H9 (cell line): Measurements from ENCODE around the gene KIF4A. TPM values are rescaled to one million over a fixed set of nuclear protein-coding genes. Genes with fewer than 3 reads are reported as not detected.

Experiments used
- DNase-seq: peaks from one replicate; pipeline ENCODE4 v3.0.0-alpha.2; 2017
- H2AFZ ChIP-seq: one replicate; pipeline ENCODE4 v1.6.1; 2013; ENCODE audit warnings: mild to moderate bottlenecking, low read length, control low read depth, moderate library complexity
- H2AK5ac ChIP-seq: 2 replicates; pipeline ENCODE4 v1.6.1; 2013; ENCODE audit warnings: low read length, control low read depth, mixed read lengths; ENCODE audit not compliant: insufficient read length
- H2BK120ac ChIP-seq: one replicate; pipeline ENCODE4 v1.6.1; 2013; ENCODE audit warnings: low read depth, mild to moderate bottlenecking, low read length, control low read depth, inconsistent platforms; ENCODE audit not compliant: poor library complexity, severe bottlenecking
- H2BK12ac ChIP-seq: 2 replicates; pipeline ENCODE4 v1.6.1; 2013; ENCODE audit warnings: low read length, control low read depth, mixed read lengths, low read depth; ENCODE audit not compliant: insufficient read length
- H2BK15ac ChIP-seq: 2 replicates; pipeline ENCODE4 v1.6.1; 2013; ENCODE audit warnings: low read depth, low read length, control low read depth
- H2BK20ac ChIP-seq: one replicate; pipeline ENCODE4 v1.6.1; 2013; ENCODE audit warnings: low read depth, mild to moderate bottlenecking, low read length, control low read depth, inconsistent platforms; ENCODE audit not compliant: poor library complexity, severe bottlenecking
- H2BK5ac ChIP-seq: 2 replicates; pipeline ENCODE4 v1.6.1; 2013; ENCODE audit warnings: low read length, control low read depth, mixed read lengths; ENCODE audit not compliant: insufficient read length
- H3K14ac ChIP-seq: 2 replicates; pipeline ENCODE4 v1.6.1; 2013; ENCODE audit warnings: low read length, control low read depth; ENCODE audit not compliant: insufficient read depth
- H3K18ac ChIP-seq: 2 replicates; pipeline ENCODE4 v1.6.1; 2013; ENCODE audit warnings: low read depth, mild to moderate bottlenecking, mixed read lengths, low read length, control low read depth; ENCODE audit not compliant: insufficient read length
- H3K23ac ChIP-seq: 2 replicates; pipeline ENCODE4 v1.6.1; 2013; ENCODE audit warnings: low read length, control low read depth, mixed read lengths, low read depth; ENCODE audit not compliant: insufficient read length
- H3K23me2 ChIP-seq: 2 replicates; pipeline ENCODE4 v1.6.1; 2013; ENCODE audit warnings: low read depth, mild to moderate bottlenecking, mixed read lengths, low read length, control low read depth; ENCODE audit not compliant: insufficient read length, poor library complexity, severe bottlenecking
- H3K27ac ChIP-seq: 2 replicates; pipeline ENCODE4 v1.5.1; 2013; ENCODE audit warnings: low read length, control low read depth, mixed read lengths, low read depth; ENCODE audit not compliant: insufficient read length
- H3K27me3 ChIP-seq: 2 replicates; pipeline ENCODE4 v1.6.1; 2013; ENCODE audit warnings: low read length, control low read depth, inconsistent platforms; ENCODE audit not compliant: insufficient read depth
- H3K4ac ChIP-seq: 2 replicates; pipeline ENCODE4 v1.6.1; 2013; ENCODE audit warnings: low read depth, mild to moderate bottlenecking, control low read depth, inconsistent platforms, low read length, moderate library complexity
- H3K4me1 ChIP-seq: 2 replicates; pipeline ENCODE4 v1.6.1; 2013; ENCODE audit warnings: low read length, control low read depth, inconsistent platforms; ENCODE audit not compliant: insufficient read depth
- H3K4me2 ChIP-seq: 2 replicates; pipeline ENCODE4 v1.6.1; 2013; ENCODE audit warnings: low read length, control low read depth, mixed read lengths; ENCODE audit not compliant: insufficient read length, insufficient read depth
- H3K56ac ChIP-seq: 2 replicates; pipeline ENCODE4 v1.6.1; 2013; ENCODE audit warnings: low read depth, mild to moderate bottlenecking, mixed read lengths, low read length, control low read depth; ENCODE audit not compliant: insufficient read length
- H3K79me1 ChIP-seq: 2 replicates; pipeline ENCODE4 v1.6.1; 2013; ENCODE audit warnings: low read depth, mild to moderate bottlenecking, moderate library complexity, low read length, control low read depth, inconsistent platforms; ENCODE audit not compliant: insufficient read depth, poor library complexity, severe bottlenecking
- H3K79me2 ChIP-seq: 2 replicates; pipeline ENCODE4 v1.6.1; 2013; ENCODE audit warnings: low read length, control low read depth, inconsistent platforms; ENCODE audit not compliant: insufficient read depth
- H3K9ac ChIP-seq: 2 replicates; pipeline ENCODE4 v1.6.1; 2013; ENCODE audit warnings: low read length, control low read depth, mixed read lengths; ENCODE audit not compliant: insufficient read length; ENCODE audit errors: extremely low read depth
- H3K9me3 ChIP-seq: one replicate; pipeline ENCODE4 v1.6.1; 2013; ENCODE audit warnings: low read depth, low read length, inconsistent platforms; ENCODE audit not compliant: control insufficient read depth
- H3T11ph ChIP-seq: one replicate; pipeline ENCODE4 v1.6.1; 2013; ENCODE audit warnings: mild to moderate bottlenecking, low read length, control low read depth, inconsistent platforms
- H4K20me1 ChIP-seq: one replicate; pipeline ENCODE4 v1.6.1; 2013; ENCODE audit not compliant: control insufficient read depth, insufficient read length, insufficient read depth
- H4K5ac ChIP-seq: 2 replicates; pipeline ENCODE4 v1.6.1; 2013; ENCODE audit warnings: low read depth, mild to moderate bottlenecking, mixed read lengths, low read length, control low read depth; ENCODE audit not compliant: insufficient read length
- H4K8ac ChIP-seq: replicated peaks from 2 replicates; pipeline ENCODE4 v1.6.1; 2013; ENCODE audit warnings: low read length, control low read depth, mixed read lengths, low read depth; ENCODE audit not compliant: insufficient read length
- H4K91ac ChIP-seq: 2 replicates; pipeline ENCODE4 v1.6.1; 2013; ENCODE audit warnings: low read depth, mild to moderate bottlenecking, moderate library complexity, mixed read lengths, low read length, control low read depth; ENCODE audit not compliant: insufficient read length
- H3K27ac Mint-ChIP-seq, 3 experiments: 2 replicates in 2 of 3; 3 replicates in 1 of 3; pipeline ENCODE4 v1.8.0; 2020 to 2021; ENCODE audit warnings: mixed read lengths in 3 of 3, mild to moderate bottlenecking in 1 of 3, moderate library complexity in 1 of 3
- H3K27me3 Mint-ChIP-seq: 2 replicates; pipeline ENCODE4 v1.8.0; 2021; ENCODE audit warnings: low read depth, mild to moderate bottlenecking, moderate library complexity, mixed read lengths
- H3K36me3 Mint-ChIP-seq, 3 experiments: 2 replicates in 2 of 3; 3 replicates in 1 of 3; pipeline ENCODE4 v1.8.0; 2020 to 2021; ENCODE audit warnings: low read depth in 3 of 3, mixed read lengths in 3 of 3; ENCODE audit not compliant: insufficient read depth in 1 of 3
- H3K4me1 Mint-ChIP-seq, 2 experiments: 2 replicates each; pipeline ENCODE4 v1.8.0; 2020; ENCODE audit warnings: mixed read lengths in 2 of 2
- H3K4me3 Mint-ChIP-seq, 2 experiments: 2 replicates in 1 of 2; 3 replicates in 1 of 2; pipeline ENCODE4 v1.8.0; 2020 to 2021; ENCODE audit warnings: mild to moderate bottlenecking in 2 of 2, mixed read lengths in 2 of 2, moderate library complexity in 1 of 2
- H3K9me3 Mint-ChIP-seq, 2 experiments: 2 replicates in 1 of 2; 3 replicates in 1 of 2; pipeline ENCODE4 v1.8.0; 2020; ENCODE audit warnings: mild to moderate bottlenecking in 2 of 2, mixed read lengths in 2 of 2, moderate library complexity in 1 of 2
- WGBS: extraction: QIAGEN DNeasy Blood & Tissue Kit; methylation state at CpG from one replicate; pipeline ENCODE4 v1.1.7; 2013; ENCODE audit warnings: missing lambda C conversion rate, low lambda C conversion rate, mixed read lengths; ENCODE audit not compliant: insufficient read length; ENCODE audit errors: extremely low coverage; 5-methylcytosine and 5-hydroxymethylcytosine counted together
- total RNA-seq: library from RNA; stranded (reverse); gene quantifications from 2 replicates; pipeline ENCODE4 v1.2.1, GENCODE V29; 2021
- TF ChIP-seq, protein P1 (sequence below): fragments of 200-600 bp; sonication (generic); conservative IDR thresholded peaks from 3 replicates; pipeline ENCODE4 v1.8.0; 2021; ENCODE audit warnings: antibody characterized with exemption, mild to moderate bottlenecking

Gene KIF4A
- total RNA-seq, 1 experiment from 2014 or later, result 41.8 TPM

DNA sequence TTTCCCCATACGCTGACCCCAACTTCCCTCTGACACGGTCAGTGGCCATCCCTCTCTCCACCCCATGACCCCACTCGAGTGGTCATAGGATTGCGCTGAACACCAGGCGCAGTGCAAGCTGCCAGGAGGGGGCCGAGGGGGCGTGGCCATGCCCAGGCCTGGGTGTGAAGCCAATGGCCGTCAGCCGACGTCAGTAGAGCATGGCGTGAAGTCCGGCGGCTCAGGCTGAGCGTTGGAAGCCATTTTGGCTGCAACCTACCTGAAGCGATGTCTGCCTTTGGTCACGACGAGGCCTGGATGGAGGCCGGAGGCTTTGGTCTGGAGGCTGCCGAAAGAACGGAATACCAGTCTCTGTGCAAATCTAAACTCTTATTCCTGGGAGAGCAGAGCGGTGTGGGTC is 8.0 kb upstream of the KIF4A start, which contains the start of gene RAB41:
TSS of gene RAB41 (plus strand) at position 222 of the 400 bp plus-strand sequence. CDS start at position 268, 46 bp downstream.
- no peak within 1 kb of the TSS for H2BK5ac ChIP-seq
- no peak within 1 kb of the TSS for H3K14ac ChIP-seq
- Mint-ChIP-seq H3K4me1 (no peaks in the 10 kb centered on the region), H3K9me3 (peaks cover 78 to 85% of the 10 kb centered on the region in 2 experiments), H3K27ac (no peak within 1 kb of the TSS; a peak in 1 of 7 replicates), H3K27me3 (no peaks in the 10 kb centered on the region; the same call in 1 of the 2 replicates), H3K4me3 (no peak within 1 kb of the TSS), H3K36me3 (peaks cover 11 to 36% (median 13%) of the 10 kb centered on the region in 3 experiments)
- H3K79me2 ChIP-seq, result no peaks in the 10 kb centered on the region
- H3K4me1 ChIP-seq, result no peaks in the 10 kb centered on the region
- no peak within 1 kb of the TSS for H2BK20ac ChIP-seq
- no peak within 1 kb of the TSS for H2BK12ac ChIP-seq
- H3K4ac ChIP-seq, result no peak within 1 kb of the TSS
- no peak within 1 kb of the TSS for H4K5ac ChIP-seq
- no peak within 1 kb of the TSS for H3T11ph ChIP-seq
- H3K56ac ChIP-seq, result no peak within 1 kb of the TSS
- no peak within 1 kb of the TSS for H2AK5ac ChIP-seq
- no peaks in the 10 kb centered on the region for H3K27me3 ChIP-seq
- no peak within 1 kb of the TSS for H3K18ac ChIP-seq
- no peak within 1 kb of the TSS for H2BK120ac ChIP-seq
- H3K9me3 ChIP-seq, result peaks cover 74% of the 10 kb centered on the region
- H3K4me2 ChIP-seq, result no peak within 1 kb of the TSS
- no peak within 1 kb of the TSS for H2BK15ac ChIP-seq
- H2AFZ ChIP-seq, result no peak within 1 kb of the TSS
- no peaks in the 10 kb centered on the region for H4K20me1 ChIP-seq
- DNase-seq, result no peak
- TF ChIP-seq, protein P1, sequence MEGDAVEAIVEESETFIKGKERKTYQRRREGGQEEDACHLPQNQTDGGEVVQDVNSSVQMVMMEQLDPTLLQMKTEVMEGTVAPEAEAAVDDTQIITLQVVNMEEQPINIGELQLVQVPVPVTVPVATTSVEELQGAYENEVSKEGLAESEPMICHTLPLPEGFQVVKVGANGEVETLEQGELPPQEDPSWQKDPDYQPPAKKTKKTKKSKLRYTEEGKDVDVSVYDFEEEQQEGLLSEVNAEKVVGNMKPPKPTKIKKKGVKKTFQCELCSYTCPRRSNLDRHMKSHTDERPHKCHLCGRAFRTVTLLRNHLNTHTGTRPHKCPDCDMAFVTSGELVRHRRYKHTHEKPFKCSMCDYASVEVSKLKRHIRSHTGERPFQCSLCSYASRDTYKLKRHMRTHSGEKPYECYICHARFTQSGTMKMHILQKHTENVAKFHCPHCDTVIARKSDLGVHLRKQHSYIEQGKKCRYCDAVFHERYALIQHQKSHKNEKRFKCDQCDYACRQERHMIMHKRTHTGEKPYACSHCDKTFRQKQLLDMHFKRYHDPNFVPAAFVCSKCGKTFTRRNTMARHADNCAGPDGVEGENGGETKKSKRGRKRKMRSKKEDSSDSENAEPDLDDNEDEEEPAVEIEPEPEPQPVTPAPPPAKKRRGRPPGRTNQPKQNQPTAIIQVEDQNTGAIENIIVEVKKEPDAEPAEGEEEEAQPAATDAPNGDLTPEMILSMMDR, result no peak
- no peak within 1 kb of the TSS for H4K91ac ChIP-seq
- no peak within 1 kb of the TSS for H3K27ac ChIP-seq
- no peak within 1 kb of the TSS for H3K23ac ChIP-seq
- no CpG with 5 or more reads among the region's 21 CpGs for WGBS
- H3K9ac ChIP-seq, result no peak within 1 kb of the TSS
- no peak within 1 kb of the TSS for H4K8ac ChIP-seq
- H3K79me1 ChIP-seq, result no peaks in the 10 kb centered on the region
- no peaks in the 10 kb centered on the region for H3K23me2 ChIP-seq
